GM13976 (cell line): Measurements from ENCODE around the gene TSEN2.
"Not testable (repeated sequence)": the region's sequence is repeated elsewhere in the genome, so short reads cannot be mapped to it uniquely, and the experiment has no call there.

ENCODE experiments used
- DNase-seq: peaks from one replicate; pipeline ENCODE4 v3.0.0; 2012; ENCODE audit warnings: low spot score
- in situ Hi-C: fragments of 300-500 bp; cut with MboI; formaldehyde crosslinking; loops from one replicate; pipeline ENCODE4 v1.12.0; 2022; ENCODE audit warnings: low sequenced_read_pairs, mixed read lengths, inconsistent platforms; ENCODE audit not compliant: unreplicated experiment
- TF ChIP-seq, protein P1 (sequence below): IDR thresholded peaks from 2 replicates; pipeline ENCODE4 v1.5.1; 2012; ENCODE audit warnings: borderline replicate concordance, mild to moderate bottlenecking; ENCODE audit not compliant: insufficient read depth; ENCODE audit errors: extremely low read depth, missing control alignments, control extremely low read depth

Gene TSEN2

DNA sequence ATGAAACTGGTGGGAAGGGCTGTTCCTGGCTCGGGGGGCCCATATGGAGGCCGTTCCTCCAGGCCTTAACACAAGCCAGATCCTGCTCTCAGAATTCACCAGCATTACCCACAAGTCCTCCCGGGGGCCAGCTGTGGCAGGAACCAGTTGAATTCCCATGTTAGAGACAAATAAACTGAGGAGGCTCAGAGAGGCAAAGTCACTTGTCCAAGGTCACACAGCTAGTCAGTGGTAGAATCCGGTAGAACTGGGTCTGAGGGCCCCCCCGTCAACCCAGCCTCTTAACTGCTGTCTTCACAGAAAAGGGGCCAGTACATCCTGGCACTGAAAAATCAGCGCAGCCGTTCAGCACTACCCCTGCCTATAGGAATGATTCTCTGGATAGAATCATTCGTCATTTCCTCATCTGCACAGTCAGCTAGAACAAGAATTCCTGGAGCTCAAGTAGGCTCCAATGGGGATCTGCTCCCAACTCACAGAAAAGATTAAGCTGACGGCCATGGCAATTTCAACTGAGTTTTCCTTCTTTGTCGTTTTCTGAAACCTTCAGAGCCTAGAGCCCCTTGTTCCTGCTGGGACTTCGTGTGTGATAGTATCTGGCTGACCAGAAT, 12.2 kb upstream of the TSEN2 start:
- in situ Hi-C loops = no loop called here
- TF ChIP-seq, protein P1, sequence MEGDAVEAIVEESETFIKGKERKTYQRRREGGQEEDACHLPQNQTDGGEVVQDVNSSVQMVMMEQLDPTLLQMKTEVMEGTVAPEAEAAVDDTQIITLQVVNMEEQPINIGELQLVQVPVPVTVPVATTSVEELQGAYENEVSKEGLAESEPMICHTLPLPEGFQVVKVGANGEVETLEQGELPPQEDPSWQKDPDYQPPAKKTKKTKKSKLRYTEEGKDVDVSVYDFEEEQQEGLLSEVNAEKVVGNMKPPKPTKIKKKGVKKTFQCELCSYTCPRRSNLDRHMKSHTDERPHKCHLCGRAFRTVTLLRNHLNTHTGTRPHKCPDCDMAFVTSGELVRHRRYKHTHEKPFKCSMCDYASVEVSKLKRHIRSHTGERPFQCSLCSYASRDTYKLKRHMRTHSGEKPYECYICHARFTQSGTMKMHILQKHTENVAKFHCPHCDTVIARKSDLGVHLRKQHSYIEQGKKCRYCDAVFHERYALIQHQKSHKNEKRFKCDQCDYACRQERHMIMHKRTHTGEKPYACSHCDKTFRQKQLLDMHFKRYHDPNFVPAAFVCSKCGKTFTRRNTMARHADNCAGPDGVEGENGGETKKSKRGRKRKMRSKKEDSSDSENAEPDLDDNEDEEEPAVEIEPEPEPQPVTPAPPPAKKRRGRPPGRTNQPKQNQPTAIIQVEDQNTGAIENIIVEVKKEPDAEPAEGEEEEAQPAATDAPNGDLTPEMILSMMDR = no peak
- no peak for DNase-seq

GRCh38 chr3:12472796-12473195, 11.5 kb upstream of the TSEN2 start:
- TF ChIP-seq, protein P1 = no peak
- DNase-seq = no peak
- in situ Hi-C loops = no loop called here

GRCh38 chr3:12473511-12473910, 10.8 kb upstream of the TSEN2 start:
- TF ChIP-seq, protein P1 = no peak
- DNase-seq = no peak
- in situ Hi-C loops = no loop called here

- no peak for DNase-seq
- in situ Hi-C loops = loop anchor here (5.0 kb wide), 1 partner anchor 339 kb away; no protein-coding TSS in a partner anchor
Measured at GRCh38 chr3:12476238-12476897, 7.9 kb upstream of the TSEN2 start.

GRCh38 chr3:12477256-12477655, 7.0 kb upstream of the TSEN2 start:
- TF ChIP-seq, protein P1 = no peak
- in situ Hi-C loops = loop anchor here (5.0 kb wide), 1 partner anchor 340 kb away; no protein-coding TSS in a partner anchor

More at GRCh38 chr3:12476238-12476897, 7.9 kb upstream of the TSEN2 start:
- TF ChIP-seq, protein P1 = no peak

DNA sequence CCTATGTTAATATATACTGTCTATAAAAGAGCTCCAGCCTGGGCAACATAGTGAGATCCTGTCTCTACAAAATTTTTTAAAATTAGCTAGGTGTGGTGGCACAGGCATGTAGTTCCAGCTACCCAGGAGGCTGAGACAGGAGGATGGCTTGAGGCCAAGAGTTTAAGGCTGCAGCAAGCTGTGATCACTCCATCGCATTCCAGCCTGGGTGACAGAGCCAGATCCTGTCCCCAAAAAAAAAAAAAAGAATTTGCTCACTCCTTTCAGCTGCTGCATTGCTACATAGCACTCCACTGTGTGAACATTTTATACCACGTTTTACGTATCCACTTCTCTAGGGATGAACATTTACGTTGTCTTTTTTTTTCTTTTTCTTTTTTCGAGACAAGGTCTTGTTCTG, 6.0 kb upstream of the TSEN2 start:
- in situ Hi-C loops = loop anchor here (5.0 kb wide), 1 partner anchor 341 kb away; no protein-coding TSS in a partner anchor
- TF ChIP-seq, protein P1 = no peak
- no peak for DNase-seq

More at GRCh38 chr3:12477256-12477655, 7.0 kb upstream of the TSEN2 start:
- DNase-seq = no peak

GRCh38 chr3:12479198-12479597, 5.1 kb upstream of the TSEN2 start:
- in situ Hi-C loops = loop anchor here (5.0 kb wide), 1 partner anchor 342 kb away; no protein-coding TSS in a partner anchor
- DNase-seq = not testable (repeated sequence)
